Measurements from ENCODE around the gene GREB1L.
A peak's percentile ranks its signal among the peaks of the same experiment; 100 is the strongest.
"Not testable (repeated sequence)": the region's sequence is repeated elsewhere in the genome, so short reads cannot be mapped to it uniquely, and the experiment has no call there.

The GREB1L gene

GRCh38 chr18:21309248-21309647 lies 67.2 kb downstream of the GREB1L start:
- no peak for DNase-seq

- DNase-seq: not testable (repeated sequence)
These were observed 69.9 kb downstream of the GREB1L start for GRCh38 chr18:21311980-21312379.

GRCh38 chr18:21313576-21313975 lies 71.5 kb downstream of the GREB1L start:
- DNase-seq: no peak

GRCh38 chr18:21314724-21315123 lies 72.7 kb downstream of the GREB1L start:
- DNase-seq: no peak

GRCh38 chr18:21315126-21315525 lies 73.1 kb downstream of the GREB1L start:
- not testable (repeated sequence) for DNase-seq

GRCh38 chr18:21315741-21316197 lies 73.7 kb downstream of the GREB1L start:
- no peak for DNase-seq

- DNase-seq: no peak
These were observed 74.3 kb downstream of the GREB1L start for GRCh38 chr18:21316296-21316695.

GRCh38 chr18:21321711-21322110 lies 79.7 kb downstream of the GREB1L start:
- DNase-seq: no peak

- DNase-seq: peak; percentile 80
These were observed 85.1 kb downstream of the GREB1L start for GRCh38 chr18:21327101-21327500.

GRCh38 chr18:21330122-21330701 lies 88.2 kb downstream of the GREB1L start:
- DNase-seq: no peak

- no peak for DNase-seq
These were observed 89.0 kb downstream of the GREB1L start for GRCh38 chr18:21331065-21331464.

- no peak for DNase-seq
These were observed 94.0 kb downstream of the GREB1L start for GRCh38 chr18:21335927-21336488.

- DNase-seq: no peak
These were observed 94.8 kb downstream of the GREB1L start for GRCh38 chr18:21336846-21337245.

GRCh38 chr18:21341141-21341540 lies 99.1 kb downstream of the GREB1L start:
- no peak for DNase-seq

- no peak for DNase-seq
These were observed 100.3 kb downstream of the GREB1L start for GRCh38 chr18:21342372-21342771.

GRCh38 chr18:21344860-21345259 lies 102.8 kb downstream of the GREB1L start:
- no peak for DNase-seq

GRCh38 chr18:21345840-21346239 lies 103.8 kb downstream of the GREB1L start:
- no peak for DNase-seq

GRCh38 chr18:21359746-21360145 lies 117.7 kb downstream of the GREB1L start:
- no peak for DNase-seq

GRCh38 chr18:21361307-21361880 lies 119.4 kb downstream of the GREB1L start:
- DNase-seq: no peak

GRCh38 chr18:21362831-21363230 lies 120.8 kb downstream of the GREB1L start:
- DNase-seq: no peak

GRCh38 chr18:21363348-21363747 lies 121.3 kb downstream of the GREB1L start:
- no peak for DNase-seq

- DNase-seq: no peak
These were observed 122.4 kb downstream of the GREB1L start for GRCh38 chr18:21364471-21364870.

GRCh38 chr18:21366896-21367295 lies 124.9 kb downstream of the GREB1L start:
- DNase-seq: no peak

- no peak for DNase-seq
These were observed 127.1 kb downstream of the GREB1L start for GRCh38 chr18:21369146-21369545.

- not testable (repeated sequence) for DNase-seq
These were observed 127.6 kb downstream of the GREB1L start for GRCh38 chr18:21369597-21369996.
